Breast epithelium (tissue), 4 donors: Measurements from ENCODE around the gene MROH7. TPM values are rescaled to one million over a fixed set of nuclear protein-coding genes. Genes with fewer than 3 reads are reported as not detected.

Experiments used
- DNase-seq, 2 donors: peaks; one replicate each; pipeline ENCODE4 v3.0.0-alpha.2; 2019; ENCODE audit warnings: low spot score in 2 of 2
- H3K27ac ChIP-seq, 2 donors: fragments of 200-600 bp; sonication (generic) in 1 of 2; one replicate each; pipeline ENCODE4 v1.5.1; 2016 to 2019; ENCODE audit warnings: mild to moderate bottlenecking in 1 of 2
- H3K27me3 ChIP-seq, 2 donors: fragments of 200-600 bp; sonication (generic) in 1 of 2; one replicate each; pipeline versions ENCODE4 v1.5.1 to v1.6.0; 2017 to 2019; ENCODE audit warnings: control low read depth in 1 of 2, mild to moderate bottlenecking in 1 of 2
- H3K36me3 ChIP-seq: fragments of 200-600 bp; one replicate; pipeline ENCODE4 v1.5.1; 2019
- H3K4me1 ChIP-seq, 2 donors: fragments of 200-600 bp; sonication (generic); one replicate each; pipeline ENCODE4 v1.5.1; 2016 to 2019; ENCODE audit warnings: control low read depth in 1 of 2
- H3K4me3 ChIP-seq, 3 donors: fragments of 200-600 bp; sonication (generic); 1 replicate in 2 of 3; 2 replicates in 1 of 3; pipeline ENCODE4 v1.5.1; 2016 to 2019; ENCODE audit warnings: mild to moderate bottlenecking in 3 of 3, moderate library complexity in 2 of 3
- H3K9me3 ChIP-seq, 2 donors: fragments of 200-600 bp; sonication (generic) in 1 of 2; one replicate each; pipeline ENCODE4 v1.5.1; 2016 to 2019; ENCODE audit warnings: control low read depth in 1 of 2
- CTCF ChIP-seq, 3 donors: fragments of 450-650 bp; IDR thresholded peaks; one replicate each; pipeline ENCODE4 v1.5.1; 2016 to 2017; ENCODE audit warnings: antibody characterized with exemption in 3 of 3, mild to moderate bottlenecking in 3 of 3, moderate library complexity in 3 of 3
- POLR2A ChIP-seq: fragments of 450-650 bp; IDR thresholded peaks from one replicate; pipeline ENCODE4 v1.6.1; 2016; ENCODE audit warnings: antibody characterized with exemption, mild to moderate bottlenecking, moderate library complexity
- POLR2AphosphoS5 ChIP-seq, 3 donors: sonication (generic); formaldehyde crosslinking; IDR thresholded peaks; one replicate each; pipeline ENCODE4 v1.6.1; 2017; ENCODE audit warnings: antibody characterized with exemption in 3 of 3
- intact Hi-C: fragments of 100-400 bp; cut with DNase I; formaldehyde crosslinking; loops from one replicate; pipeline ENCODE4 v1.15.1; 2023; ENCODE audit warnings: low total_unique reads
- total RNA-seq, 3 donors: library from RNA; depleted of rRNA; stranded (reverse); fragments of >200 nt; gene quantifications; one replicate each; pipeline ENCODE4 v1.1.0, GENCODE V29; 2016

Gene MROH7
- total RNA-seq, 3 donors from 2014 or later: 0.66 to 5.3 (median 0.80) TPM

- Histone ChIP-seq H3K4me1 (no peaks in the 10 kb centered on the region), H3K9me3 (no peaks in the 10 kb centered on the region), H3K4me3 (no peak overlapping the region), H3K36me3 (no peaks in the 10 kb centered on the region), H3K27me3 (no peaks in the 10 kb centered on the region), H3K27ac (no peak overlapping the region)
- TF ChIP-seq POLR2AphosphoS5 (IDR thresholded peaks at IDR 0.05) (no peak), CTCF (IDR thresholded peaks at IDR 0.05) (no peak), POLR2A (no peak)
- no peak for DNase-seq
- intact Hi-C loops: no loop called here
These were observed 117.2 kb downstream of the MROH7 start for GRCh38 chr1:54758678-54759348.

Other genes with a start within 250 kb of the MROH7 start
- gene SSBP3, start 235.4 kb upstream of the MROH7 start, total RNA-seq: 10 to 100 TPM; 21.3 to 28.0 (median 25.6) TPM
- gene ACOT11, start 93.6 kb upstream of the MROH7 start, total RNA-seq: 1 to 10 TPM; 1.6 to 7.3 (median 1.8) TPM
- gene FAM151A, start 18.3 kb upstream of the MROH7 start, total RNA-seq: under 1 TPM in 2 of 3 donors, not detected in 1; 0.16 to 0.33 TPM
- 10 to 100 TPM; 18.2 to 33.8 (median 26.9) TPM for gene TTC4, start 74.1 kb downstream of the MROH7 start, total RNA-seq
- gene PARS2, start 122.7 kb downstream of the MROH7 start, total RNA-seq: 1 to 10 TPM; 2.2 to 7.8 (median 4.3) TPM
- gene TTC22, start 159.5 kb downstream of the MROH7 start, total RNA-seq: 10 to 100 TPM in 1 of 3 donors, 1 to 10 TPM in 1, under 1 TPM in 1; 0.32 to 15.8 (median 7.9) TPM
- gene DHCR24, start 245.4 kb downstream of the MROH7 start, total RNA-seq: 100 to 1,000 TPM; 149 to 230 (median 157) TPM